ENCODE results near the gene TMEM87A.
A peak's percentile ranks its signal among the peaks of the same experiment; 100 is the strongest.

The TMEM87A gene

DNA sequence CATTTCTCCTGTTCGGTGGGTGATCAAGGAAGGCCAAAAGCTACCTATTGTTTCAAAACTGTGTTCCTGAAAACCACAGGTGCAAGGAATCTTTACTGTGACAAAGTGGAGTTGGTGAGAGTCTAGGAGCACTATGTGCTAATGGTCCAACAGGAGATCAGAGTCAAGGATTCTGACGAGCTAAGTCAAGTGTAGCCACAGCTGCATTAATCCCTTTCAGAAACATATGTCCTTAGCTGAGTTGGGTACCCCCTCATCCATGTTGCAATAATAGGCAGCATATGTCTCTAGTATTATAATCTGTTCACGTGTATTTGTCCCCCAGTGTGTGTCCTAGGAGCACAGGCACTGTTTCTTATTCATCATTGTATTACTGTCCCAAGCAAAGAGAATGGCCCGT is 66.8 kb downstream of the TMEM87A start:
- H3K79me2 ChIP-seq (ENCODE audit: insufficient read depth, low read depth) = peaks cover 19% of the 10 kb centered on the region
- H3K9ac ChIP-seq = no peak overlapping the region
- H3K27me3 ChIP-seq (ENCODE audit: insufficient read depth, low read depth) = no peaks in the 10 kb centered on the region
- H3K4me1 ChIP-seq (ENCODE audit: low read depth, poor library complexity, severe bottlenecking) = peaks cover 21% of the 10 kb centered on the region
- H3K27ac ChIP-seq = no peak overlapping the region
- H3K4me3 ChIP-seq (IDR thresholded peaks at IDR 0.05; ENCODE audit: insufficient read depth, low read depth, low read length) = no peak overlapping the region
- no peaks in the 10 kb centered on the region for H3K36me3 ChIP-seq (ENCODE audit: insufficient read depth)
- H4K20me1 ChIP-seq (ENCODE audit: insufficient read depth) = no peaks in the 10 kb centered on the region
- TF ChIP-seq, protein P1, sequence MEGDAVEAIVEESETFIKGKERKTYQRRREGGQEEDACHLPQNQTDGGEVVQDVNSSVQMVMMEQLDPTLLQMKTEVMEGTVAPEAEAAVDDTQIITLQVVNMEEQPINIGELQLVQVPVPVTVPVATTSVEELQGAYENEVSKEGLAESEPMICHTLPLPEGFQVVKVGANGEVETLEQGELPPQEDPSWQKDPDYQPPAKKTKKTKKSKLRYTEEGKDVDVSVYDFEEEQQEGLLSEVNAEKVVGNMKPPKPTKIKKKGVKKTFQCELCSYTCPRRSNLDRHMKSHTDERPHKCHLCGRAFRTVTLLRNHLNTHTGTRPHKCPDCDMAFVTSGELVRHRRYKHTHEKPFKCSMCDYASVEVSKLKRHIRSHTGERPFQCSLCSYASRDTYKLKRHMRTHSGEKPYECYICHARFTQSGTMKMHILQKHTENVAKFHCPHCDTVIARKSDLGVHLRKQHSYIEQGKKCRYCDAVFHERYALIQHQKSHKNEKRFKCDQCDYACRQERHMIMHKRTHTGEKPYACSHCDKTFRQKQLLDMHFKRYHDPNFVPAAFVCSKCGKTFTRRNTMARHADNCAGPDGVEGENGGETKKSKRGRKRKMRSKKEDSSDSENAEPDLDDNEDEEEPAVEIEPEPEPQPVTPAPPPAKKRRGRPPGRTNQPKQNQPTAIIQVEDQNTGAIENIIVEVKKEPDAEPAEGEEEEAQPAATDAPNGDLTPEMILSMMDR (conservative IDR thresholded peaks at IDR 0.05; ENCODE audit: low read depth, low read length) = no peak
- no peak overlapping the region for H2AFZ ChIP-seq (ENCODE audit: low read depth)
- peak overlapping the region; percentile 72 for H3K4me2 ChIP-seq

DNA sequence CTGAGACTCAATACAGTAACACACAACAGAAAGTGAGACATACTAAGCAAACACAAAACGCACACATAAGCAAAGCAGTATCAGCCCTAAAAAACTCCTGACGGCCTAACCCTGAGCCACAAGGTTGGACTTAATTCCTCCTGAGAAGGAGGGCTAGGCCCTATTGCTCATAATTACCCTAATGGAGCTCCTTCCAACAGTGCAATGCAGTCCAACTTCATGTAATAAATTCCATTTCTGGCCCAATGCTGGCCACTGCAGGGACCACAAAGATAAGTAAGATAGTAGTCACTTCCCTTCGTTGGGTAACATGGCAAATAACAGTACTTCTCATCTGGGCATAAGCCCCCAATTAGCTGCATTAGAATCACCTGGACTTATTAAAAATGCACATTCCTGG is 69.3 kb downstream of the TMEM87A start:
- Histone ChIP-seq H3K79me2 (ENCODE audit: insufficient read depth, low read depth) (peaks cover 23% of the 10 kb centered on the region), H3K9ac (no peak overlapping the region), H4K20me1 (ENCODE audit: insufficient read depth) (no peaks in the 10 kb centered on the region), H2AFZ (ENCODE audit: low read depth) (no peak overlapping the region), H3K27me3 (ENCODE audit: insufficient read depth, low read depth) (no peaks in the 10 kb centered on the region), H3K4me1 (ENCODE audit: low read depth, poor library complexity, severe bottlenecking) (peaks cover 17% of the 10 kb centered on the region), H3K4me2 (no peak overlapping the region), H3K36me3 (ENCODE audit: insufficient read depth) (no peaks in the 10 kb centered on the region), H3K27ac (no peak overlapping the region), H3K4me3 (IDR thresholded peaks at IDR 0.05; ENCODE audit: insufficient read depth, low read depth, low read length) (no peak overlapping the region)
- TF ChIP-seq, protein P1 (conservative IDR thresholded peaks at IDR 0.05; ENCODE audit: low read depth, low read length) = no peak

GRCh38 chr15:42202653-42203052 is 70.6 kb downstream of the TMEM87A start:
- Histone ChIP-seq H3K27ac (no peak overlapping the region), H3K36me3 (ENCODE audit: insufficient read depth) (no peaks in the 10 kb centered on the region), H3K4me2 (no peak overlapping the region), H3K27me3 (ENCODE audit: insufficient read depth, low read depth) (no peaks in the 10 kb centered on the region), H4K20me1 (ENCODE audit: insufficient read depth) (no peaks in the 10 kb centered on the region), H3K79me2 (ENCODE audit: insufficient read depth, low read depth) (peaks cover 19% of the 10 kb centered on the region), H3K4me3 (IDR thresholded peaks at IDR 0.05; ENCODE audit: insufficient read depth, low read depth, low read length) (no peak overlapping the region), H3K4me1 (ENCODE audit: low read depth, poor library complexity, severe bottlenecking) (peaks cover 11% of the 10 kb centered on the region), H2AFZ (ENCODE audit: low read depth) (no peak overlapping the region), H3K9ac (no peak overlapping the region)
- TF ChIP-seq, protein P1 (conservative IDR thresholded peaks at IDR 0.05; ENCODE audit: low read depth, low read length) = no peak

- Histone ChIP-seq H3K27me3 (ENCODE audit: insufficient read depth, low read depth) (no peaks in the 10 kb centered on the region), H4K20me1 (ENCODE audit: insufficient read depth) (no peaks in the 10 kb centered on the region), H3K9ac (no peak overlapping the region), H3K79me2 (ENCODE audit: insufficient read depth, low read depth) (peaks cover 11% of the 10 kb centered on the region; the same call in 1 of the 2 replicates), H2AFZ (ENCODE audit: low read depth) (no peak overlapping the region), H3K4me2 (no peak overlapping the region), H3K4me3 (IDR thresholded peaks at IDR 0.05; ENCODE audit: insufficient read depth, low read depth, low read length) (no peak overlapping the region), H3K36me3 (ENCODE audit: insufficient read depth) (no peaks in the 10 kb centered on the region), H3K27ac (no peak overlapping the region), H3K4me1 (ENCODE audit: low read depth, poor library complexity, severe bottlenecking) (peaks cover 3% of the 10 kb centered on the region)
- TF ChIP-seq, protein P1 (conservative IDR thresholded peaks at IDR 0.05; ENCODE audit: low read depth, low read length) = no peak
Observed at GRCh38 chr15:42201801-42202200, 71.4 kb downstream of the TMEM87A start.

Measured in KMS-11 (cell line).